ENCODE results near the gene PAK4. TPM values are rescaled to one million over a fixed set of nuclear protein-coding genes. Genes with fewer than 3 reads are reported as not detected.

PAK4 gene
- polyA plus RNA-seq, 3 donors from 2014 or later, result 0.68 to 2.1 (median 1.5) TPM

- no peak for DNase-seq
- Mint-ChIP-seq H3K4me1 (peaks cover 0 to 7% of the 10 kb centered on the region in 2 donors), H3K36me3 (no peaks in the 10 kb centered on the region), H3K4me3 (no peak overlapping the region), H3K27ac (no peak overlapping the region), H3K27me3 (ENCODE audit: low read depth in 3 of 3) (peaks cover 0 to 11% (median 7%) of the 10 kb centered on the region in 3 donors), H3K9me3 (no peaks in the 10 kb centered on the region)
Observed at GRCh38 chr19:39223703-39224279, 98.2 kb downstream of the PAK4 start.

- no peak overlapping the region for H3K27ac Mint-ChIP-seq
Observed at GRCh38 chr19:39224910-39225309, 99.3 kb downstream of the PAK4 start.

More at GRCh38 chr19:39224910-39225309, 99.3 kb downstream of the PAK4 start:
- peak; percentile 16 to 23 (median 19) for DNase-seq
- Mint-ChIP-seq H3K27me3 (ENCODE audit: low read depth in 3 of 3) (peaks cover 0 to 11% (median 7%) of the 10 kb centered on the region in 3 donors), H3K36me3 (no peaks in the 10 kb centered on the region), H3K4me1 (peaks cover 0 to 7% of the 10 kb centered on the region in 2 donors), H3K4me3 (no peak overlapping the region), H3K9me3 (no peaks in the 10 kb centered on the region)

Other genes with a start within 250 kb of the PAK4 start
- 10 to 100 TPM; 20.3 to 64.9 (median 47.3) TPM for gene RINL, start 247.5 kb upstream of the PAK4 start, polyA plus RNA-seq
- gene SIRT2, start 226.2 kb upstream of the PAK4 start, polyA plus RNA-seq, result 100 to 1,000 TPM in 2 of 3 donors, 10 to 100 TPM in 1; 96.8 to 114 (median 112) TPM
- 10 to 100 TPM; 10.0 to 31.1 (median 24.0) TPM for gene NFKBIB, start 225.8 kb upstream of the PAK4 start, polyA plus RNA-seq
- gene CCER2, start 213.6 kb upstream of the PAK4 start, polyA plus RNA-seq, result not detected
- gene SARS2, start 195.0 kb upstream of the PAK4 start, polyA plus RNA-seq, result 10 to 100 TPM; 12.7 to 21.7 (median 19.6) TPM
- gene MRPS12, start 194.8 kb upstream of the PAK4 start, polyA plus RNA-seq, result 100 to 1,000 TPM; 120 to 175 (median 127) TPM
- gene FBXO17, start 150.0 kb upstream of the PAK4 start, polyA plus RNA-seq, result not detected
- gene FBXO27, start 93.2 kb upstream of the PAK4 start, polyA plus RNA-seq, result under 1 TPM in 1 of 3 donors, not detected in 2; 0.48 TPM
- not detected for gene ACP7, start 41.4 kb upstream of the PAK4 start, polyA plus RNA-seq
- not detected for gene NCCRP1, start 71.2 kb downstream of the PAK4 start, polyA plus RNA-seq
- gene SYCN, start 78.5 kb downstream of the PAK4 start, polyA plus RNA-seq, result not detected
- gene IFNL3, start 119.2 kb downstream of the PAK4 start, polyA plus RNA-seq, result not detected
- gene IFNL4, start 123.1 kb downstream of the PAK4 start, polyA plus RNA-seq, result under 1 TPM in 1 of 3 donors, not detected in 2; 0.45 TPM
- gene IFNL2, start 142.6 kb downstream of the PAK4 start, polyA plus RNA-seq, result not detected
- 1 to 10 TPM; 2.2 to 4.8 (median 2.3) TPM for gene IFNL1, start 170.6 kb downstream of the PAK4 start, polyA plus RNA-seq
- 10 to 100 TPM in 1 of 3 donors, 1 to 10 TPM in 2; 4.8 to 16.0 (median 5.4) TPM for gene LRFN1, start 195.1 kb downstream of the PAK4 start, polyA plus RNA-seq
- 1,000 to 10,000 TPM in 2 of 3 donors, 100 to 1,000 TPM in 1; 990 to 1,609 (median 1,254) TPM for gene GMFG, start 210.3 kb downstream of the PAK4 start, polyA plus RNA-seq
- gene SAMD4B, start 216.6 kb downstream of the PAK4 start, polyA plus RNA-seq, result 10 to 100 TPM in 1 of 3 donors, 1 to 10 TPM in 2; 2.9 to 17.8 (median 3.9) TPM

Data from immature natural killer cell (primary cell).